B cell (primary cell): Measurements from ENCODE around the gene TAS2R20.

Source experiments
- EZH2 ChIP-seq: IDR thresholded peaks from 2 replicates; pipeline ENCODE4 v1.6.1; 2012; ENCODE audit warnings: borderline replicate concordance, low read depth, mild to moderate bottlenecking, moderate library complexity, low read length; ENCODE audit not compliant: insufficient read depth, poor library complexity, severe bottlenecking
- TF ChIP-seq, protein P1 (sequence below): fragments of 200-600 bp; IDR thresholded peaks from one replicate; pipeline ENCODE4 v1.8.0; 2022; ENCODE audit warnings: antibody characterized with exemption, mild to moderate bottlenecking

DNA sequence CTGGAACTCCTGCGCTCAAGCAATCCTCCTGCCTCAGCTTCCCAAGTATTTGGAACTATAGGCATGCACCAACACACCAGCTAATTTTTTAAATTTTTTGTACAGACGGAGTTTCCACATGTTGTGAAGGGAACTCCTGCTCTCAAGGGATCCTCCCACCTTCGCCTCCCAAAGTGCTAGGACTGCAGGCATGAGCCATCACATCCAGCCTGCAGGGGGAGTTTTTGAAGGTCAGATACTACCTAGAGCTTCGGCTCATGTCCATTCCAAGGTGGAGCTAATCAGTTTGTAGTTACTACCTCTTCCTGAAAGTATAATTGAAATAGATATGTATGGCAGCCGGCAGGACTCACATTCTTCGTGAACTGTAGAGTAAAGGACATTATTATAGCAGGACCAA, 28.0 kb upstream of the TAS2R20 start:
- TF ChIP-seq, protein P1, sequence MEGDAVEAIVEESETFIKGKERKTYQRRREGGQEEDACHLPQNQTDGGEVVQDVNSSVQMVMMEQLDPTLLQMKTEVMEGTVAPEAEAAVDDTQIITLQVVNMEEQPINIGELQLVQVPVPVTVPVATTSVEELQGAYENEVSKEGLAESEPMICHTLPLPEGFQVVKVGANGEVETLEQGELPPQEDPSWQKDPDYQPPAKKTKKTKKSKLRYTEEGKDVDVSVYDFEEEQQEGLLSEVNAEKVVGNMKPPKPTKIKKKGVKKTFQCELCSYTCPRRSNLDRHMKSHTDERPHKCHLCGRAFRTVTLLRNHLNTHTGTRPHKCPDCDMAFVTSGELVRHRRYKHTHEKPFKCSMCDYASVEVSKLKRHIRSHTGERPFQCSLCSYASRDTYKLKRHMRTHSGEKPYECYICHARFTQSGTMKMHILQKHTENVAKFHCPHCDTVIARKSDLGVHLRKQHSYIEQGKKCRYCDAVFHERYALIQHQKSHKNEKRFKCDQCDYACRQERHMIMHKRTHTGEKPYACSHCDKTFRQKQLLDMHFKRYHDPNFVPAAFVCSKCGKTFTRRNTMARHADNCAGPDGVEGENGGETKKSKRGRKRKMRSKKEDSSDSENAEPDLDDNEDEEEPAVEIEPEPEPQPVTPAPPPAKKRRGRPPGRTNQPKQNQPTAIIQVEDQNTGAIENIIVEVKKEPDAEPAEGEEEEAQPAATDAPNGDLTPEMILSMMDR: no peak
- no peak for TF ChIP-seq EZH2
